Inflammatory macrophage (primary cell): ENCODE results near the gene TAF1D.
"Not testable (repeated sequence)": the region's sequence is repeated elsewhere in the genome, so short reads cannot be mapped to it uniquely, and the experiment has no call there.

Source experiments
- DNase-seq, 2 donors: peaks; one replicate each; pipeline ENCODE4 v3.0.0-alpha.2; 2020 to 2022

TAF1D gene

DNA sequence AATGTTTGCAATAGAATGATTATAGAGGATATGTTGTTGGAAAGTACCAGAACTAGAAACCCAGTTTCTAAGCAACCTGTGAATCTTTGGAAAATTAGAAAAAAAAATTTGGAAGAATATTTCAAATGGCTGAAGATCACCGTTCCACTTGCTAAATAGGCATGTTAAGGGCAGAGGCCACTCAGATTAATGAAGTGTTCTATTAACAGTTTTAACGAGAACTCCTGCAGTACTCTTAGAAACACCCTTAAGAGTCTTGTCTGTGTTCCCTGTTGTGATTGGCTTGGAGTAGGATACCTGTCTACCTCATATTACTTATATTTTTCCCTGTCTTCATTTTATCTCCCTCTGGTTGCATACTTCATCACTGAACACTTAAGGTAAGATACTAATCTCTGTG, 4.8 kb upstream of the TAF1D start:
- DNase-seq: no peak

- DNase-seq: not testable (repeated sequence)
Observed at GRCh38 chr11:93745005-93745755, 3.9 kb upstream of the TAF1D start.

DNA sequence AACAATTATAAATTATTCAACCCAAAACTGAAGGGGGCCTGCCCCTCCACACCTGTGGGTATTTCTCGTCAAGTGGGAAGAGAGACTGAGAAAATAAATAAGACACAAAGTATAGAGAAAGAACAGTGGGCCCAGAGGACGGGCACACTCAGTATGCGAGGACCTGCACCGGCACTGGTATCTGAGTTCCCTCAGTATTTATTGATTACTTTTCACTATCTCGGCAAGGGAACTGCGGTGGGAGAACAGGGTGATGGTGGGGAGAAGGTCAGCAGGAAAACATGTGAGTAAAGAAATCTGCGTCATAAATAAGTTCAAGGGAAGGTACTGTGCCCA, 3.3 kb upstream of the TAF1D start:
- DNase-seq: no peak

DNA sequence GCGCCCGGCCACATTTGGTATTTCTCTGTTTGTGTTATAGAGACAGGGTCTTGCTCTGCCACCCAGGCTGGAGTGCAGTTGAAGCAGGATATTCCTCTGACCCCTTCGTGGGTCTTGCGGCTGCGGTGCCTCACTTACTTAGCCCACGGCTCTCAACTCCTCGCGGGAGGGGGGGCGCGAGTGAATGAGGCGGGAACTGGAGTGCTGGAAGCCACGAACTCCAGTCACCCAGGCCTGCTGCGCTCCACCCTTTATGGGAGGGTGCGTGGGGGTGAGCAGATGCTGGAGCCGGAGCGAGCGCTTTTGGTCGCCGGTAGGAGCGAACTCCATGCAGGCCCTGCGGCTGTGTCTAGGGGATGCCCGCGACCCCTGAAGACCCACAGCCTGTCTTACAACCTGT, 2.0 kb upstream of the TAF1D start:
- DNase-seq: no peak

DNA sequence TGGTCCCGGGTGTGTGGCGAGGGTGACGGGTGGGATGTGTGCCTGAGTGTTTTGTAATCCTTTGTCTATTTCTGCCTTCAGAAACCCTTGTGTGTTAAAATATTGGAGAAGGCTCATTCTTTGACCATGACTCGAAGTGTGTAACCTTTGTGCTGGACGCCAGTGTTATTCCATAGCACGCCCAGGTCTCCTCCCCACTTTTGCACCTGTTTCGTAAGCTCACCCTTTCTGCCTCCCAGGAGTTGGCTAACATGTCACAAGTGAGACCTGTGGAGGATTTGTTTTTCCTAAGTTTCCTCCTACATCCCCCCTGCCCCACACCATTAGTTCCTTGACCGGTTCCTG, 559 bp upstream of the TAF1D start:
- peak; percentile 64 to 73 for DNase-seq

DNA sequence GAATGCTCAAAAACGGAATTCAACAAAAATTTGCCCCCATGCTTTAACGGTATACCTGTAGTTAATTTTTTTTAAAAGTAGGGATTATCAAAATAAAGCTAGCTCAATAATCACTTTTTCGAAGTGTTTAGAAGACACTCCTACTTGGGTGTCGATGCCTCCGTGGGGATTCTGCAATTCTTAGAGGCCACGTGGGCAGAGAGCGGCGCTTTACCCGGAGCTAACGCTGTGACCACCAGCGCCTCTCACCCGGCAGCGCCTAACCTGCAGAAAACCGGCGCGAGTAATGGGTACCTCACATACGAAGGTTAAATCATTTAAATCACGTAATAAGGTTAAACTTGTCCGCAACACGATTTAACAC, 583 bp downstream of the TAF1D start:
- peak; percentile 82 to 87 for DNase-seq

- DNase-seq: no peak
Observed at GRCh38 chr11:93740031-93740729, 1.1 kb downstream of the TAF1D start.

DNA sequence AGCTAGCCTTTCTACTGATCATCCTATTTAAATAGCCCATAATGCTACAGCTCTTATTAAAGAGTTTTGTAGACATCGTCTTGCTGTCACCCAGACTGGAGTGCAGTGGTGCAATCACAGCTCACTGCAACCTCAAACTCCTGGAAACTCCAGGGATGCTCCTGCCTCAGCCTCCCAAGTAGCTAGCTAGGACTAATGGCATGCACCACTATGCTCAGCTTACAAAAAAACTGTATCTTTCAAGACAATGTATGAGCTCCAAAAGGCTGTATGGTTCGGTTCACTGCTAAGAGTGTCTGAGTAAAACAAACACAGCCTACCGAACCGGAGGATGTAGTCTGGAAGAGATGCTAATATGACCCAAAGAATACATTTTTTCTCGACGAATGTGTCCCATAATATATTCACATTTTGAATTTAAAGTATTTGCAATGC, 2.6 kb downstream of the TAF1D start:
- no peak for DNase-seq

- no peak for DNase-seq
Observed at GRCh38 chr11:93737904-93738612, 3.2 kb downstream of the TAF1D start.

DNA sequence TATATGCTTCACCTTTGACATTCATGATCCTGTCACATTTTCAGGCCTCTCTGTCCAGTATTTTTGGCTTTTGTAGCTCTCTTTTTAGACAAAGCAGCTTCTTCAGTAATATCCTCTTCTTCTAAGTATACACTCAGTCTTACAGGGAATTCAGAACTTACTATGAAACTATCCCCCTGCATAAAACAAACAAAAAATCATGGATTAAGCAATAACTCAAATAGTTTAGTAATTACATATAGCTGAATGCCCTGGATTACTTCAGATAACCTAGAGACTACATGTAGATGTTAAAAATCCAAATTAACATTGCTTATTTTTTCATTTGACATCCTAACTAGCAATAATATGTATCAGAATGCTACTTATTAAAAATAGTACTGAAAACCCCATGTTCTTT, 5.2 kb downstream of the TAF1D start:
- no peak for DNase-seq

DNA sequence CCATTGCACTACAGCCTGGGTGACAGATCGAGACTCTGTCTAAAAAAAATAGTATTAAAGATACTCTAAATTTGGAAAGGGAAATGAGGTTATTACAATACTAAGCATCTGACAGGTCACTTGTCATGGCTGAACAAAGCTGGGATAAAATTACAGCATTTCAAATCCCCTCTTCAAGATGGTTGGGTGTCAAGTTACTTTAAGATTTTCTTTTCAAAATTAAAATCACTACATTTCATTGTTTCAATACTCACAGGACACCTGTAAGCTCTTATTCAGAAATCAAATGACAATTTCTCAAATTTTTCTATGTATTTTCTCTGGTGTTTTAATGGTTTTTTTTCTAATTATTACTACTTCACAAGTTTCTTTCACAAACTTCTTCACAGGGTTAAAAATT, 5.7 kb downstream of the TAF1D start:
- no peak for DNase-seq

- no peak for DNase-seq
Observed at GRCh38 chr11:93734427-93735222, 6.7 kb downstream of the TAF1D start.

DNA sequence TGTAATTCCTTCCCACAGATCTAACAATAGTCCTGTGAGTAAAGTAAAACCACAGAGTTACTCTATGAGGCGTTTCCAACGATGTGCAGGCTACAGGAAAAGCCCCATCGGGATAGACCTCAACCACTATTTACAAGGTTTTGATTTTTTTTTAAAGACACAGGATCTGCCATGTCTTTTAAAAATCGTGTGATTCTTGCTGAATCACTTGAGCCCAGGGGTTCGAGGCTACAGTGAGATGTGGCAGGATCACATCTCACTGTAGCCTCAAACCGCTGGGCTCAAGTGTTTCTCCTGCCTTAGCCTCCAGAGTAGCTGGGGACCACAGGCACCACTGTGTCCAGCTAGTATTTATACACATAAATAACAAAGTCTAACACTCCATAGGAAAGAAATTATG, 7.8 kb downstream of the TAF1D start:
- DNase-seq: no peak

- no peak for DNase-seq
Observed at GRCh38 chr11:93732237-93732892, 8.9 kb downstream of the TAF1D start.

- no peak for DNase-seq
Observed at GRCh38 chr11:93730108-93731107, 10.9 kb downstream of the TAF1D start.

DNA sequence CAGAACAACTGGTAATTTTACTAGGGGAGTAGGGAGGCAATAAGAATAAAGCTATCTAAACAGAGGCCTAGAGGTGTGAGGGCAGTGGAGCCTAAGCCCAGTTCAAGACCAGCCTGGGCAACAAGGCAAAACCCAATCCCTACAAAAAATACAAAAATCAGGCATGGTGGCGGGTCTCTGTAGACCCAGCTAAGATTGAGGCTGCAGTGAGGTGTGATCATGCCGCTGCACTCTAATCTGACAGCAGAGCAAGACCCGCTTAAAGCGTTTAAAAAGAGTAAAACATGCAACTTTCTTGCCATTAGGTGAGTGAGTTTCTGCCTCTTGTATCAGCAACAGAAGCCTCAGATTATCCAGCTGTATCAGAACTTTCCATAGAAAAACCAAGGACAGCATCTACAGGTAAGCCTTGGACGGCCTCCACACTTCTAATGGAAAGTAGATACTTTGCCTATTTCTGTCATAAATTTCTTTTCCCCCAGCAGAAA, 12.1 kb downstream of the TAF1D start:
- DNase-seq: no peak

DNA sequence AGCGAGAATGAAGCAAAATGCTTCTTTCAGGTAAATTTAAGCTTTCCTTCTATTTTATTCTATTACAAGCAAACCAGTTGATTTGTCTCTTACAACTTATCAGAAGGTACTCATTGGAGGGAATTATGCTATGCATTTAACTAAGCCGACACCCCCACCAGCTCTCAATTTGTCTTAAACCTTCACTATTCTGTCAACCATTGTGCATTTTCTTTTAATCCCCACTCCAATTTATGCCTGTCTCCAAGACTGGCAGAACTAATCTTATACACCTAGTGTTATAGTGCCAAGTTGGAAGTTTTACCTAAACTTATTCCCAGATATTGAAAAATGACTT, 12.5 kb downstream of the TAF1D start:
- no peak for DNase-seq

GRCh38 chr11:93727985-93728791, 13.1 kb downstream of the TAF1D start:
- DNase-seq: no peak

DNA sequence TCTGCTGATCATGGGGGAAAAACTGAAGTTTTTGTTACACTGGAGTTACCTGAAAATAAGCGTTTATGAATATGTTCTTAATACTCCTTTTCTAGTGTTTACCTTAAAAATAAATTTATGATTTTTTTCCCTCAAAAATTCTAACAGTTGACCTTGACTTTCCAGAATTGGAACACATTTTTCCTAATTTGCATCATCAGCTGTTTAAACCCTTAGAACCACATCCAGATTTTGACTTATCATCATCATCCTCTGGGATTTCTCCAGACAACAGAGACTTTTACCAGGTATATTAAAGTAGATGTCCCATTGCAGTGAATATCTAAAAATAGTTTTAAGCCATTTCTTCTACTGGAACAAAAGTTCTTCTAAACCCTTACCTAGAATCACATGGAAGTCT, 17.2 kb downstream of the TAF1D start:
- DNase-seq: no peak

GRCh38 chr11:93720522-93720921, 20.8 kb downstream of the TAF1D start:
- no peak for DNase-seq
